HG02840 (cell line): ENCODE measurements around the gene GRID1.

Experiments used
- ATAC-seq: cut with Tn5 transposase; IDR thresholded peaks from one replicate; pipeline ENCODE4 v1.9.1; 2021; ENCODE audit warnings: mild to moderate bottlenecking, moderate library complexity, moderate number of reproducible peaks; ENCODE audit not compliant: unreplicated experiment, low FRiP score

Gene GRID1

GRCh38 chr10:85826377-85826776 lies 540.2 kb downstream of the GRID1 start:
- ATAC-seq: no peak

DNA sequence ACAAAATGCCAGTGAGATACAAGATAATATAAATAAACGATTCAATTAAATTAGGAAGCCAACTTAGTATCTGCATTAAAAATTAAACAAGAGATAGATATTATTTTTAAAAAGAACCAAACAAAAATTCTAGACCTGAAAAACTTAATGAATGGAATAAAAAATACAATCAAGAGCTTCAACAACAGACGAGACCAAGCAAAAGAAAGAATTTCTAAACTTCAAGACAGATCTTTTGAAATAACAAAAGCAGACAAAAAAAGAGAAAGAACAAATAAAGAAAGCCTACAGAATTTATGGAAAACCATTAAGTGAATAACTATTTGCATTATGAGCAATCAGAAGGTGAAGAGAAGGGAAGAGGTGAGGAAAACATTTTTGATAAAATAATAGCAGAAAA lies 555.2 kb downstream of the GRID1 start:
- no peak for ATAC-seq

DNA sequence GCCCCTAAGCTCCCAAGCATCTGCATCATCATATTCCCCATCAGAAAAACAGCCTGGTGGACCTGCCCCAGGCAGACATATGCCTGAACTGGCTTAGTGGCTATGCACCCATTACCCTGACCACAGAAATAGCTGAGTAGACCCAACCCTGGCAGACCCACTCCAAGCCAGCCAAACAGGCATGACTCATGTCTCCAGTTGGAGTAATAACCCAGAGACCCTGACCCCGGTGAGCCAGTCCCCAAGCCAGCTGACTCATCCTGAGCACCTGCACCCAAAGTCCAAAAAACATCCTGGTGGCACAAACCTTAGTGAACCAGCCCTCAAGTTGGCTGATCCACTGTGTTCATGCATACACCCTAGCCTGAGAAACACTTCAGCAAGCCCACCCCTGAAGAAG lies 555.9 kb downstream of the GRID1 start:
- no peak for ATAC-seq

GRCh38 chr10:85795460-85795859 lies 571.1 kb downstream of the GRID1 start:
- ATAC-seq: no peak

DNA sequence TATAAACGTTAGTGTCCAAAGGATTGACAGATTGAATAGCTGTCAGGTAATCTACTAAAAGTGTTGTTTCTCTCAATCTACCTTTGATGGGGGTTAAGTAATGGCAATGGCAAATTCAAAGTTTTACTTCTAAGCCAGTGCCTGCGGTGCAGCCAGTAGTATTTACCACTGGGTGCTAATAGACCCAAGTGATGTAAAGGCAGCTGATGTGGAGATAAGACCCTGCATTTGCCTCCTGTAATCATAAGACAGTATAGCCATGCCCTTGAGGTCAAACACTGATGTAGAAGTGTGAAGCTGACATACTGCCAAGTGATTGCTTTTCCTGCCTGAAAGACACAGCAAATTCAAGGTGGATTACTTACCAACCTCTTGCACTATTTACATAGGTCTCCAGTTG lies 572.0 kb downstream of the GRID1 start:
- no peak for ATAC-seq

- ATAC-seq: no peak
Measured at GRCh38 chr10:85792533-85792858, 574.1 kb downstream of the GRID1 start.

GRCh38 chr10:85791818-85792532 lies 574.6 kb downstream of the GRID1 start:
- ATAC-seq: no peak

GRCh38 chr10:85789982-85790789 lies 576.4 kb downstream of the GRID1 start:
- no peak for ATAC-seq

- ATAC-seq: no peak
Measured at GRCh38 chr10:85789125-85789524, 577.5 kb downstream of the GRID1 start.

DNA sequence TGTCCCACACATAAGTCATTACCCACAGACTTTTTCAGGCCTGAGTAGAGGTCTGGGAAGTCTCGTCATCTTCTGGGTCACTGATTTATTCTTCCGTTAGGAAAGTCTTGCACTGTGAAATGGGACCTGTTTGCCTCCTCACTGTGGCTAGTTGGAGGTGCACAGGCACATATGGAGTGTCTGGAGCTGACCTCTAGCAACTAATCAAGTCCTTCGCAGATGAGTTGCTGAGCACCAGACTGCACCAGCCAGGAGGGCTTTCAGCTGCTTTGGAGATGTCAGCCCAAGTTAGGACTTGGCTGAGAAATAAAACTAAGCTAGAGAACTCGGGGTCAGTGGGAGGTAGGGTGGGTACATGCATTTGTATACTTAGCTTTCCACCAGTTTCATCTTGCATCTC lies 578.0 kb downstream of the GRID1 start:
- ATAC-seq: no peak

GRCh38 chr10:85787881-85788280 lies 578.7 kb downstream of the GRID1 start:
- no peak for ATAC-seq

GRCh38 chr10:85787393-85787792 lies 579.2 kb downstream of the GRID1 start:
- no peak for ATAC-seq

DNA sequence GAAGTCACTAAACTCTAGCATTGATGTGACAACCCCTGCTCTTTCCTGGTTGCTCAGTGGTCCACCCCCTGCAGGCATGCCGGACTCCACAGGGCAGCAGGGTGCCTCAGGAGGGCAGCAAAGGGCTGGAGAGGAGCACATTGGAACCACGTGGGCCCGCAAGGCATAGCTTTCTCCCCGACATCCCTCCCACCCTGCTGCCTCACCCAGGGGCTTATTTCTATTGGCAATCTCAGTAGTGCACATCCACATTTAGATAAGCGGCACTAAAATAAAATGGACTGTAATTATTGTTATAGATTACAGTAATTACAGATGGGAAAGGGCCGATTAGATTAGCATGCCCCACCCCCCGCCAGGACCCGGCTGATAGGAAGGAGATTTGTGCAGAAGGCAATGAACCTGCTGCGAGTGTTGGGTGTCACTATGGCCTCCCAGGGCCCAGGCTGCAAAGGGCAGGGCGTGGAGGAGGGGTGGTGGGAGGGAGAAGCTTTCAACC lies 580.1 kb downstream of the GRID1 start:
- no peak for ATAC-seq

DNA sequence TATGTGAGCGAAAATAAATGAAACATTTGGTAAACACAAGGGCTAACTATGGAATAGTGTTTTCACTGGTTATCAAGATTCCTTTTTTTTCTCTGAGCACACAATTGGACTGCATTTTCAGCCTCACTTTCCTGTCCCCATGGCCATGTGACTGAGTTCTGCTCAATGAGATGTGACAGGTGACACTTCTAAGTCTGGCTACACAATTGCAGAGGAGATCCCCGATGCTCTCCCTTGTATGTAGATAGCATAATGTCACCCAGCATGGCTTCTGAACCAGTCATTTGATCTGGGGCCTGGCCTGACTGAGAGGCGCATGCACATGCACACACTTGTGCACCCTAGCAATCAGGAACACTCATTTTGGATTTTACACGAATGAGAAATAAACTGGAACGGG lies 581.8 kb downstream of the GRID1 start:
- ATAC-seq: no peak

GRCh38 chr10:85781404-85781803 lies 585.2 kb downstream of the GRID1 start:
- no peak for ATAC-seq

DNA sequence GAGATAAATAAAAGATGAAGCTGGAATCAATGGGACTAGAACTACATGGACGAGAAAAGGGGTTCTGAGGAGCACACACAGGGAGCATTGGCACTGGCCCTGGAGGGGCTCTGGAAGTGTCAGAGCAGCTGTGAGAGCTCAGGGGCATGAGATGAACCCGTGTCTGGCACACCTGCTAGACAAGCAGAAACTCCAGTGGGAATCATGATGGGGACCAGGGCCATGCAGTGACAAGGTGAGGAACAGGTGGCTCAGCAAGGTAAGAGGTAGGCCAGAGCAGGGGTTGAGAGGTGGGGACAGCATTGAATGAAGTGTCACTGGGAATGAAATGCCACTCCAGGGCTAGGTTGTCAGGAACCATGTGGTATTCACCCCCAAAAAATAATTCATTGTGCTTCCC lies 588.5 kb downstream of the GRID1 start:
- no peak for ATAC-seq

GRCh38 chr10:85767891-85768290 lies 598.7 kb downstream of the GRID1 start:
- ATAC-seq: no peak

GRCh38 chr10:85764108-85764507 lies 602.5 kb downstream of the GRID1 start:
- ATAC-seq: no peak

DNA sequence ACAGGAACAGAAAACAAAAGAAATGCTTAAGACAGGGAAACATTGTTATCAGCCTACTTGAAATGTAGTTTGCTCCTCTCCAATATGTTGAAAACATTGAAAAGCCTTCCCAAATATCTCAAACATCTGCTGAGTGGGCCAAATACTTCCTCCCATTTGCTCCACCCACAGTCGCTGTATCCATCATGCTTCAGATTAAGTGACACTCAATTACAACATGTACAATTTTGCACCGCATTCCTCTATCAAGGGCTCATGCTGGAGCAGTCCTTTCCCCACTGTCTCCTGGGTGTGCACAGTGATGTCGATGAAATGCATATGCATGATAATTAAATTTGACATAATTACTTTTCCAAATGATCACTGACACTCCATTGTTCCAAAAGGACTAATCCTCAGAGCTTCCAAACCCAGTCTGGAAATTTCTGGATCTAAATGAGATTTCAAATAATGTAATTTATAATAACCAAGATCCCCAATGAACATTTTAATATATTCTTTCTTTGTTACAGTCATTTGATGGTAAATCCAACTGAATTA lies 604.6 kb downstream of the GRID1 start:
- ATAC-seq: no peak

DNA sequence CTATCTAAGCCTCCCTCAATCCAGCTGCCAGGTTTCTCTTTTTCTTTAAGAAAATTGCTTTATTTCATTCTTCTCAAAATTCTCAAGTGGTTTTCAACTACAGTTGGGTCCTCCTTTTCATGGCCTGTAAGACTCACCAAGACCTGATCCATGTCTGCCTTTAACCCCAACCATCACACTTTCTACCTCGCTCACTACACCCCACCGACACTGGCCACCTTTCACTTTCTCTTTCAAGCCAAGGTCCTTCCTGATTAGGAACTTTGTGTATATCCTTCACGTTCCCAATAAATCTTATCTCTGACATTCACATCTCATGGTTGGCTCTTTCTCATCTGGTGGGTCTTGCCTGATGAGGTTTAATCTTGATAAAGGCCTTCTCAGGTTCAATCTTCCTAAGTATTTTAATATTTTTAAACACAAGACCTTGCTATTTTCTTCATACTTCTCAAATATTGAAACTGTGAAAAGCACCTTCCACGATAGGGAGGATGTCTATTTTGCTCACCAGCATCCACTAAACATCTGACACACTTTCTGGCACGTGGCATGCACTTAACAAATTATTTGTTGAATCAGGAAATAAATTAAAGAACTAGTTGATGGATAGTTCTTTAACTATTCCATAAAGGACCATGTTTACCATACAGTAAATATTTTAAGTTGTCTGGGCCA lies 624.8 kb downstream of the GRID1 start:
- no peak for ATAC-seq

- no peak for ATAC-seq
Measured at GRCh38 chr10:85735997-85736396, 630.6 kb downstream of the GRID1 start.
